Lower leg skin (tissue), 4 donors: Measurements from ENCODE around the gene TCF7L2. TPM values are rescaled to one million over a fixed set of nuclear protein-coding genes. Genes with fewer than 3 reads are reported as not detected.
A peak's percentile ranks its signal among the peaks of the same experiment; 100 is the strongest.

ENCODE experiments used
- DNase-seq, 2 donors: peaks; one replicate each; pipeline ENCODE4 v3.0.0-alpha.2; 2019; ENCODE audit warnings: low spot score in 2 of 2
- H3K4me3 ChIP-seq: fragments of 200-600 bp; sonication (generic); 2 replicates; pipeline ENCODE4 v1.5.1; 2017; ENCODE audit warnings: mild to moderate bottlenecking, low read depth; ENCODE audit not compliant: poor library complexity, severe bottlenecking
- POLR2A ChIP-seq, 2 donors: fragments of 450-650 bp; IDR thresholded peaks; one replicate each; pipeline ENCODE4 v1.6.1; 2016 to 2017; ENCODE audit warnings: antibody characterized with exemption in 2 of 2, mild to moderate bottlenecking in 1 of 2, moderate library complexity in 1 of 2
- WGBS, 2 donors: methylation state at CpG; one replicate each; pipeline ENCODE4 v1.1.5; 2018; 5-methylcytosine and 5-hydroxymethylcytosine counted together
- intact Hi-C: fragments of 100-400 bp; cut with DNase I; formaldehyde crosslinking; loops from one replicate; pipeline ENCODE4 v1.15.0; 2023; ENCODE audit warnings: low total_unique reads
- total RNA-seq, 4 donors: library from RNA; depleted of rRNA; stranded (reverse); fragments of >200 nt; gene quantifications; one replicate each; pipeline ENCODE4 v1.1.0, GENCODE V29; 2016
- TF ChIP-seq, protein P1 (sequence below), 3 donors: fragments of 450-650 bp; IDR thresholded peaks; one replicate each; pipeline ENCODE4 v1.5.1; 2016; ENCODE audit warnings: antibody characterized with exemption in 3 of 3, mild to moderate bottlenecking in 3 of 3, moderate library complexity in 2 of 3

Gene TCF7L2
- total RNA-seq, 4 donors from 2014 or later: 5.6 to 23.1 (median 16.2) TPM

DNA sequence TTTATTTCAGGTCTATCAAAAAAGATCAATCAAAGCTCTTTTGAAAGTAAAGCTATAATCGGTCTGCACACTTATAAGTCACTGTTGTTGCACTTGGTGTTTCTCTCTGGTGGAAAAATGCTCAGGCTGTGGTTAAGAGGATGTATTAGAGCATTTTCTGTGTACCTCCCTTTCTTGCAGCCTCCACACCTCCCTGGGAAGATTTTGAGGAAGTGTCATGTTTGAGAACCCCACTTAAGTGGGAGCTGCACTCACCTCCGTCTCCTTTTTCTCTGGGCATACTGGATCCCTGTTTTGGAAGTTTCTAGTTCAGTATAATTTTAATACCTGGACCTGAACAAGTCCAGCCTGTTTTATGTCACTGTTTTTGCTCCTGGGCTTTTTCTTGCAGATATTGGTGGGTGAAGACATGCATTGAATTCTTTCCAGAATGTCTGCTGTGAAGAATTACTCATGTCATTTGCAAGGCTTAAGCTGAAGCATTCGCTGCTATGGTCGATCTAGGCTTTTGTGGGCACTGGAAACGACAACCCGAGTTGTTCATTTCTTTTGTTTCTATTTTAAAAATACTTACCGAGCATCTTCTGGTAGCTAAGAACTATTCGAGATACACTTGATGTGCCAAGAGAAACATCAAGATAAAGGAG is 36.6 kb downstream of the TCF7L2 start:
- no peak for DNase-seq
- intact Hi-C loops: no loop called here
- TF ChIP-seq, protein P1, sequence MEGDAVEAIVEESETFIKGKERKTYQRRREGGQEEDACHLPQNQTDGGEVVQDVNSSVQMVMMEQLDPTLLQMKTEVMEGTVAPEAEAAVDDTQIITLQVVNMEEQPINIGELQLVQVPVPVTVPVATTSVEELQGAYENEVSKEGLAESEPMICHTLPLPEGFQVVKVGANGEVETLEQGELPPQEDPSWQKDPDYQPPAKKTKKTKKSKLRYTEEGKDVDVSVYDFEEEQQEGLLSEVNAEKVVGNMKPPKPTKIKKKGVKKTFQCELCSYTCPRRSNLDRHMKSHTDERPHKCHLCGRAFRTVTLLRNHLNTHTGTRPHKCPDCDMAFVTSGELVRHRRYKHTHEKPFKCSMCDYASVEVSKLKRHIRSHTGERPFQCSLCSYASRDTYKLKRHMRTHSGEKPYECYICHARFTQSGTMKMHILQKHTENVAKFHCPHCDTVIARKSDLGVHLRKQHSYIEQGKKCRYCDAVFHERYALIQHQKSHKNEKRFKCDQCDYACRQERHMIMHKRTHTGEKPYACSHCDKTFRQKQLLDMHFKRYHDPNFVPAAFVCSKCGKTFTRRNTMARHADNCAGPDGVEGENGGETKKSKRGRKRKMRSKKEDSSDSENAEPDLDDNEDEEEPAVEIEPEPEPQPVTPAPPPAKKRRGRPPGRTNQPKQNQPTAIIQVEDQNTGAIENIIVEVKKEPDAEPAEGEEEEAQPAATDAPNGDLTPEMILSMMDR (IDR thresholded peaks at IDR 0.05): no peak
- no peak for TF ChIP-seq POLR2A (IDR thresholded peaks at IDR 0.05)
- 22 to 41% methylated on average over 8 of the region's 8 CpGs for WGBS, 2 donors
- no peak overlapping the region for H3K4me3 ChIP-seq

DNA sequence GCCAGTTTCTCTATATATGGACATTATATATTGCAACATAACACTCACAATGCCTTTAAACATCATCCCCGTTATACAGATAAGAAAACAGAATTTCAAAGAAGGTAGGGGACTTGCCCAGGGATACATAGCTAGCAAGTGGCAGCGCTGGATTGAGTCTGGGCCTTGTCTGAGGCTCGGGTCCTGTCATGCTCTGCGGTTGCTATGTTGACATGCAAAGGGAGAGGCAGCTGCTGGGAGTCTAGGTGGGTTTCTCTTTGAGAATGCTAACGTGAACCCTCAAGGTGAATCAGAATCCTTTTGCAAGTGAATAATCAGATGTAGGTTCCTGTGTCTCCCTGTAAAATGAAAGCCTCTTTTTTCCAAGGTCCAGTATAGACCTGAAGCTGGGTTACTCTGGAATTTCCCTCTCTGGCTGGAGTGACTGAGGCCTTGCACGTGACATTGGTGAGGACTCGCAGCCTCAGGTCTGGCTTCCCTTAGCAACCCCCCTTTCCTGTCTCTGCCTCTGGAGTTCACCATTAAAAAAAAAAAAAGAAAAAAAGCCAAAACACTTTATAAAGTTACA is 38.9 kb downstream of the TCF7L2 start:
- 68 to 78% methylated on average over 7 of the region's 7 CpGs for WGBS, 2 donors

GRCh38 chr10:112989826-112990225 is 39.8 kb downstream of the TCF7L2 start:
- no peak overlapping the region for H3K4me3 ChIP-seq
- TF ChIP-seq POLR2A (IDR thresholded peaks at IDR 0.05): no peak
- TF ChIP-seq, protein P1 (IDR thresholded peaks at IDR 0.05): no peak
- DNase-seq: no peak
- intact Hi-C loops: no loop called here
- 79% methylated on average over 5 of the region's 5 CpGs for WGBS, 2 donors

More for the DNA sequence above, 38.9 kb downstream of the TCF7L2 start:
- no peak for DNase-seq
- H3K4me3 ChIP-seq: no peak overlapping the region
- intact Hi-C loops: no loop called here
- TF ChIP-seq, protein P1 (IDR thresholded peaks at IDR 0.05): no peak
- no peak for TF ChIP-seq POLR2A (IDR thresholded peaks at IDR 0.05)

- DNase-seq: no peak
- no peak for TF ChIP-seq POLR2A (IDR thresholded peaks at IDR 0.05)
- TF ChIP-seq, protein P1 (IDR thresholded peaks at IDR 0.05): no peak
- intact Hi-C loops: no loop called here
- 68 to 83% methylated on average over 8 of the region's 8 CpGs for WGBS, 2 donors
- H3K4me3 ChIP-seq: no peak overlapping the region
Observed at GRCh38 chr10:112990271-112990670, 40.2 kb downstream of the TCF7L2 start.

GRCh38 chr10:112991888-112992491 is 41.9 kb downstream of the TCF7L2 start:
- TF ChIP-seq, protein P1 (IDR thresholded peaks at IDR 0.05): no peak
- no peak for TF ChIP-seq POLR2A (IDR thresholded peaks at IDR 0.05)
- no peak overlapping the region for H3K4me3 ChIP-seq
- intact Hi-C loops: no loop called here
- 56 to 63% methylated on average over 19 of the region's 19 CpGs for WGBS, 2 donors
- DNase-seq: peak in 1 of 2 donors; percentile 21
